CD14-positive monocyte (primary cell): ENCODE results near the gene CA11. TPM values are rescaled to one million over a fixed set of nuclear protein-coding genes. Genes with fewer than 3 reads are reported as not detected.

Experiments used
- DNase-seq, 3 donors: peaks; one replicate each; pipeline ENCODE4 v3.0.0-alpha.2; 2011 to 2022
- H2AFZ ChIP-seq: 2 replicates; pipeline ENCODE4 v1.6.0; 2012; ENCODE audit warnings: mild to moderate bottlenecking, low read depth, low read length, inconsistent platforms; ENCODE audit not compliant: insufficient read depth, poor library complexity, severe bottlenecking
- H3K27ac ChIP-seq, 2 donors: 1 replicate in 1 of 2; 2 replicates in 1 of 2; pipeline ENCODE4 v1.5.1; 2012 to 2013; ENCODE audit warnings: low read length in 2 of 2, control low read depth in 1 of 2, inconsistent platforms in 1 of 2, low read depth in 1 of 2, mild to moderate bottlenecking in 1 of 2
- H3K27me3 ChIP-seq, 2 donors: one replicate each; pipeline versions ENCODE4 v1.6.0 to v1.6.1; 2011 to 2013; ENCODE audit warnings: low read length in 2 of 2; ENCODE audit not compliant: control insufficient read depth in 2 of 2, insufficient read depth in 2 of 2
- H3K36me3 ChIP-seq, 2 donors: replicated peaks in 1 of 2; 1 replicate in 1 of 2; 2 replicates in 1 of 2; pipeline versions ENCODE4 v1.5.1 to v1.6.1; 2012 to 2013; ENCODE audit warnings: low read length in 2 of 2, control low read depth in 1 of 2, inconsistent platforms in 1 of 2, mild to moderate bottlenecking in 1 of 2; ENCODE audit not compliant: insufficient read depth in 2 of 2, control insufficient read depth in 1 of 2
- H3K4me1 ChIP-seq, 2 donors: 1 replicate in 1 of 2; 2 replicates in 1 of 2; pipeline versions ENCODE4 v1.5.1 to v1.6.1; 2012 to 2013; ENCODE audit warnings: low read length in 2 of 2, control low read depth in 1 of 2, inconsistent platforms in 1 of 2, mild to moderate bottlenecking in 1 of 2, moderate library complexity in 1 of 2; ENCODE audit not compliant: insufficient read depth in 2 of 2, control insufficient read depth in 1 of 2
- H3K4me2 ChIP-seq: replicated peaks from 2 replicates; pipeline ENCODE3; 2012; ENCODE audit warnings: low read length, moderate library complexity, mild to moderate bottlenecking; ENCODE audit not compliant: poor library complexity, severe bottlenecking; ENCODE audit errors: extremely low read depth
- H3K4me3 ChIP-seq, 3 experiments: fragments of 200-600 bp in 1 of 3; sonication (generic) in 1 of 3; replicated peaks in 1 of 3; 1 replicate in 2 of 3; 2 replicates in 1 of 3; pipeline ENCODE4 v1.5.1; 2011 to 2013; ENCODE audit warnings: low read length in 3 of 3, mild to moderate bottlenecking in 3 of 3, control low read depth in 2 of 3, low read depth in 2 of 3, inconsistent platforms in 1 of 3, moderate library complexity in 1 of 3
- H3K79me2 ChIP-seq: 2 replicates; pipeline ENCODE4 v1.6.0; 2012; ENCODE audit warnings: mild to moderate bottlenecking, control low read depth, inconsistent platforms, low read length, moderate library complexity; ENCODE audit not compliant: insufficient read depth
- H3K9ac ChIP-seq: 2 replicates; pipeline ENCODE4 v1.6.0; 2017; ENCODE audit warnings: low read length, mild to moderate bottlenecking; ENCODE audit not compliant: insufficient read depth, poor library complexity, severe bottlenecking
- H3K9me3 ChIP-seq, 2 donors: replicated peaks in 1 of 2; 1 replicate in 1 of 2; 2 replicates in 1 of 2; pipeline versions ENCODE4 v1.5.1 to v1.6.1; 2012 to 2013; ENCODE audit warnings: low read length in 2 of 2, control low read depth in 1 of 2; ENCODE audit not compliant: control insufficient read depth in 1 of 2, insufficient read depth in 1 of 2
- H4K20me1 ChIP-seq: 2 replicates; pipeline ENCODE4 v1.6.0; 2012; ENCODE audit warnings: mild to moderate bottlenecking, low read length, control low read depth, moderate library complexity; ENCODE audit not compliant: insufficient read depth
- H3K27ac Mint-ChIP-seq, 7 donors: one replicate each; pipeline ENCODE4 v1.8.0; 2020; ENCODE audit warnings: mild to moderate bottlenecking in 7 of 7, mixed read lengths in 7 of 7, moderate library complexity in 6 of 7, inconsistent platforms in 2 of 7
- H3K27me3 Mint-ChIP-seq, 3 donors: one replicate each; pipeline ENCODE4 v1.8.0; 2021 to 2022; ENCODE audit warnings: low read depth in 3 of 3, mild to moderate bottlenecking in 3 of 3, mixed read lengths in 3 of 3, moderate library complexity in 3 of 3, inconsistent platforms in 1 of 3
- H3K36me3 Mint-ChIP-seq, 2 donors: one replicate each; pipeline ENCODE4 v1.8.0; 2020; ENCODE audit warnings: mixed read lengths in 2 of 2, inconsistent platforms in 1 of 2, mild to moderate bottlenecking in 1 of 2
- H3K4me1 Mint-ChIP-seq: one replicate; pipeline ENCODE4 v1.8.0; 2020; ENCODE audit warnings: mild to moderate bottlenecking, mixed read lengths
- H3K4me3 Mint-ChIP-seq, 2 donors: one replicate each; pipeline ENCODE4 v1.8.0; 2020; ENCODE audit warnings: mild to moderate bottlenecking in 2 of 2, mixed read lengths in 2 of 2, moderate library complexity in 1 of 2
- H3K9me3 Mint-ChIP-seq, 7 donors: one replicate each; pipeline ENCODE4 v1.8.0; 2020 to 2022; ENCODE audit warnings: mixed read lengths in 7 of 7, mild to moderate bottlenecking in 6 of 7, moderate library complexity in 6 of 7, inconsistent platforms in 2 of 7
- WGBS: methylation state at CpG from one replicate; pipeline ENCODE4 v1.1.5; 2013; ENCODE audit warnings: missing lambda C conversion rate; ENCODE audit not compliant: insufficient coverage; 5-methylcytosine and 5-hydroxymethylcytosine counted together
- intact Hi-C, 2 donors: fragments of 100-400 bp; cut with micrococcal nuclease; formaldehyde crosslinking; loops; one replicate each; pipeline versions ENCODE4 v1.15.0 to v1.15.1; 2023
- polyA plus RNA-seq, 3 donors: library from polyadenylated mRNA; depleted of rRNA in 1 of 3; unstranded in 2 of 3; stranded (reverse) in 1 of 3; fragments of 300-500 nt in 2 of 3; fragments of >200 nt in 1 of 3; fragmentation: Illumina TruSeq in 2 of 3; gene quantifications; 1 replicate in 2 of 3; 2 replicates in 1 of 3; pipeline ENCODE4 v1.2.3, GENCODE V29; 2012 to 2021
- TF ChIP-seq, protein P1 (sequence below): fragments of 200-600 bp; IDR thresholded peaks from one replicate; pipeline ENCODE4 v1.8.0; 2022; ENCODE audit warnings: antibody characterized with exemption, mild to moderate bottlenecking

The CA11 gene
- polyA plus RNA-seq, 3 donors = 1.1 to 4.9 (median 1.8) TPM

DNA sequence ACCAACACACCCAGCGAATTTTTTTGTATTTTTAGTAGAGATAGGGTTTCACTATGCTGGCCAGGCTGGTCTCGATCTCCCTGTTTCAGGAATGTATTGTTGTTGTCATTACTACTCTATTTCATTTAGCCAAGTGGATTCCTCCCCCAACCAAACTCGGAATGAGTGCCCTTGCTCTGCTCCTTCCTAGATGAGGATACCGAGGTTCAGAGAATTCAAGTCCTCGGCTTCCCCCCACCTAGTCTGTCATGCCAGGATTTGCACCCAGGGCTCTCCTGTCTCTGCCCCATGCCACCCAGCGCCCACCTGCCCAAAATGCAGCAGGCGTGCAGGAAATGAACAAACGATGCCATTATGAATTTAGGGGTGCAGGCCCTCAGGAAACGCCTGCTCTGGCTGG lies 43.0 kb downstream of the CA11 start:
- Mint-ChIP-seq H3K9me3 (peaks cover 0 to 2% (median 0%) of the 10 kb centered on the region in 7 donors), H3K36me3 (no peaks in the 10 kb centered on the region), H3K4me1 (peaks cover 2% of the 10 kb centered on the region), H3K4me3 (no peak overlapping the region), H3K27ac (no peak overlapping the region), H3K27me3 (peaks cover under 1 to 10% (median 6%) of the 10 kb centered on the region in 3 donors)
- H3K79me2 ChIP-seq = no peaks in the 10 kb centered on the region
- H3K27ac ChIP-seq = no peak overlapping the region
- H3K36me3 ChIP-seq = no peaks in the 10 kb centered on the region
- no peak overlapping the region for H3K9ac ChIP-seq
- no peak overlapping the region for H3K4me3 ChIP-seq
- TF ChIP-seq, protein P1, sequence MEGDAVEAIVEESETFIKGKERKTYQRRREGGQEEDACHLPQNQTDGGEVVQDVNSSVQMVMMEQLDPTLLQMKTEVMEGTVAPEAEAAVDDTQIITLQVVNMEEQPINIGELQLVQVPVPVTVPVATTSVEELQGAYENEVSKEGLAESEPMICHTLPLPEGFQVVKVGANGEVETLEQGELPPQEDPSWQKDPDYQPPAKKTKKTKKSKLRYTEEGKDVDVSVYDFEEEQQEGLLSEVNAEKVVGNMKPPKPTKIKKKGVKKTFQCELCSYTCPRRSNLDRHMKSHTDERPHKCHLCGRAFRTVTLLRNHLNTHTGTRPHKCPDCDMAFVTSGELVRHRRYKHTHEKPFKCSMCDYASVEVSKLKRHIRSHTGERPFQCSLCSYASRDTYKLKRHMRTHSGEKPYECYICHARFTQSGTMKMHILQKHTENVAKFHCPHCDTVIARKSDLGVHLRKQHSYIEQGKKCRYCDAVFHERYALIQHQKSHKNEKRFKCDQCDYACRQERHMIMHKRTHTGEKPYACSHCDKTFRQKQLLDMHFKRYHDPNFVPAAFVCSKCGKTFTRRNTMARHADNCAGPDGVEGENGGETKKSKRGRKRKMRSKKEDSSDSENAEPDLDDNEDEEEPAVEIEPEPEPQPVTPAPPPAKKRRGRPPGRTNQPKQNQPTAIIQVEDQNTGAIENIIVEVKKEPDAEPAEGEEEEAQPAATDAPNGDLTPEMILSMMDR = no peak
- no peaks in the 10 kb centered on the region for H3K9me3 ChIP-seq
- H3K27me3 ChIP-seq = no peaks in the 10 kb centered on the region
- H3K4me2 ChIP-seq = no peak overlapping the region
- WGBS = 79% methylated on average over 7 of the region's 9 CpGs
- intact Hi-C loops = no loop called here
- no peaks in the 10 kb centered on the region for H4K20me1 ChIP-seq
- H2AFZ ChIP-seq = no peak overlapping the region
- no peak for DNase-seq
- H3K4me1 ChIP-seq = no peaks in the 10 kb centered on the region

DNA sequence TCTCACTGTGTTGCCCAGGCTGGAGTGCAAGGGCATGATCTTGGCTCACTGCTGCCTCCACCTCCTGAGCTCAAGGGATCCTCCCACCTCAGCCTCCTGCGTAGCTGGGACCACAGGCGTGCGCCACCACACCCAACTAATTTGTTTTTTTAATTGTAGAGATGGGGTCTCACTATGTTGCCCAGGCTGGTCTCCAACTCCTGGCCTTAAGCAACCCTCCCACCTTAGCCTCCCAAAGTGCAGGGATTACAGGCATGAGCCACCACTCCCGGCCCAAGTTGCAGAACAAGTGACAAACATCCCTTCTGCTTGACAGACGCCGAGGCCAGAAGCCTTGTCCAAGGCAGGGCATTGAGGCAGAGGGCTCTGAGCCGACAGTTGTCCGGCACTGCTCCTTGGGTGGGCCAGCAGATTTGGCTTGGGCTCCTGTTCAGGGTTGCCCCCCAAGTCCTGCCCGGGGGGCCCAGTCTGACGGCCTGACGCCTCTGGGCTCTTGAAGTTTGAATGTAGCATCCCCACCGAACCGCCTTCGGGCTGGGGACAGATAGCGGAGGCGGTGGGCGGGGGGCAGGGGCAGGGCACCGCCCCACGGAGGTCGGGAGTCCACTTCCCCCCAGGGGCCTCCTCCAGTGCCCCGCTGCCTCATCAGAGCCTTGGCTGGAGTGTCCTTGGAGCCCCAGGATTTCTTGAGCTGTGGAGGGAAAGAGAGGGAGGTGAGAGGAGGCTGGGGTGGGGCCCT lies 45.1 kb downstream of the CA11 start:
- TF ChIP-seq, protein P1 = no peak

More for the DNA sequence above, 45.1 kb downstream of the CA11 start:
- Mint-ChIP-seq H3K36me3 (no peaks in the 10 kb centered on the region), H3K9me3 (peaks cover 0 to 2% (median 0%) of the 10 kb centered on the region in 7 donors), H3K27me3 (peaks cover 5 to 7% (median 5%) of the 10 kb centered on the region in 3 donors), H3K27ac (peak overlapping the region in 2 of 7 donors; percentile 40 to 73), H3K4me3 (no peak overlapping the region), H3K4me1 (peaks cover 2% of the 10 kb centered on the region)
- DNase-seq = no peak
- Histone ChIP-seq H3K4me1 (no peaks in the 10 kb centered on the region), H3K36me3 (no peaks in the 10 kb centered on the region), H4K20me1 (no peaks in the 10 kb centered on the region), H3K4me3 (no peak overlapping the region), H3K79me2 (no peaks in the 10 kb centered on the region), H3K9ac (no peak overlapping the region), H3K9me3 (no peaks in the 10 kb centered on the region), H2AFZ (no peak overlapping the region), H3K4me2 (no peak overlapping the region), H3K27ac (no peak overlapping the region), H3K27me3 (no peaks in the 10 kb centered on the region)
- intact Hi-C loops = no loop called here
- 88% methylated on average over 17 of the region's 21 CpGs for WGBS
